HepG2 (cell line): ENCODE results near the gene CSH1. TPM values are rescaled to one million over a fixed set of nuclear protein-coding genes. Genes with fewer than 3 reads are reported as not detected.

Source experiments
- AGO2 ChIP-seq: fragments of 200-400 bp; formaldehyde crosslinking; optimal IDR thresholded peaks from 2 replicates; pipeline ENCODE3; 2017; ENCODE audit warnings: mild to moderate bottlenecking, low read depth, low read length, moderate library complexity
- ARNTL ChIP-seq: sonication (generic); formaldehyde crosslinking; IDR thresholded peaks from 2 replicates; pipeline ENCODE4 v1.4.0; 2020; ENCODE audit warnings: mild to moderate bottlenecking, missing genetic modification reagents
- DBP ChIP-seq: sonication (generic); formaldehyde crosslinking; IDR thresholded peaks from 2 replicates; pipeline ENCODE4 v1.4.0; 2020; ENCODE audit warnings: missing genetic modification reagents; ENCODE audit errors: not compliant biosample characterization
- FOXP4 ChIP-seq: sonication (generic); formaldehyde crosslinking; IDR thresholded peaks from 2 replicates; pipeline ENCODE4 v1.4.0; 2020; ENCODE audit warnings: missing genetic modification reagents
- GRHL1 ChIP-seq: sonication (generic); formaldehyde crosslinking; conservative IDR thresholded peaks from 2 replicates; pipeline ENCODE4 v1.8.0; 2022; ENCODE audit warnings: missing genetic modification reagents
- HNRNPLL ChIP-seq: fragments of 200-400 bp; formaldehyde crosslinking; IDR thresholded peaks from 2 replicates; pipeline ENCODE4 v1.6.1; 2017; ENCODE audit warnings: mild to moderate bottlenecking, low read depth, low read length; ENCODE audit not compliant: poor library complexity, severe bottlenecking
- PRDM4 ChIP-seq: sonication (generic); formaldehyde crosslinking; IDR thresholded peaks from 2 replicates; pipeline ENCODE4 v1.9.0; 2021; ENCODE audit warnings: missing genetic modification reagents, borderline replicate concordance
- ZBTB38 ChIP-seq: sonication (generic); formaldehyde crosslinking; IDR thresholded peaks from 2 replicates; pipeline ENCODE4 v1.5.1; 2020; ENCODE audit warnings: mild to moderate bottlenecking, missing genetic modification reagents
- ZBTB39 ChIP-seq: sonication (generic); formaldehyde crosslinking; IDR thresholded peaks from 2 replicates; pipeline ENCODE4 v1.5.0; 2020; ENCODE audit warnings: missing genetic modification reagents
- ZBTB42 ChIP-seq: sonication (generic); formaldehyde crosslinking; IDR thresholded peaks from 2 replicates; pipeline ENCODE4 v1.5.0; 2020; ENCODE audit warnings: mild to moderate bottlenecking, missing genetic modification reagents
- ZNF101 ChIP-seq: sonication (generic); formaldehyde crosslinking; IDR thresholded peaks from 2 replicates; pipeline ENCODE4 v1.4.0; 2020; ENCODE audit warnings: mild to moderate bottlenecking, low read depth, missing genetic modification reagents, borderline replicate concordance
- ZNF646 ChIP-seq: sonication (generic); formaldehyde crosslinking; IDR thresholded peaks from 2 replicates; pipeline ENCODE4 v1.9.0; 2021; ENCODE audit warnings: mild to moderate bottlenecking, missing genetic modification reagents
- ZNF883 ChIP-seq: sonication (generic); formaldehyde crosslinking; IDR thresholded peaks from 2 replicates; pipeline ENCODE4 v1.5.1; 2020; ENCODE audit warnings: mild to moderate bottlenecking, missing genetic modification reagents; ENCODE audit errors: not compliant biosample characterization
- polyA plus RNA-seq, 8 experiments: library from polyadenylated mRNA; depleted of rRNA in 3 of 8; stranded (reverse) in 7 of 8; unstranded in 1 of 8; fragments of >200 nt; fragmentation: Illumina TruSeq in 4 of 8; extraction: Trizol in 4 of 8; gene quantifications; 2 replicates each; pipeline versions ENCODE4 v1.2.1 to v1.2.3, GENCODE V29; 2011 to 2016; ENCODE audit warnings: low read depth in 4 of 8, missing spikeins in 1 of 8, mixed read lengths in 1 of 8; ENCODE audit not compliant: insufficient read depth in 1 of 8
- total RNA-seq, 5 experiments: library from RNA; depleted of rRNA; stranded (reverse); fragments of >200 nt; fragmentation: Illumina TruSeq; extraction: Trizol; gene quantifications; 2 replicates each; pipeline ENCODE4 v1.2.3, GENCODE V29; 2016; ENCODE audit warnings: low read depth in 1 of 5

Gene CSH1
- total and polyA plus RNA-seq, 2 of the 13 experiments (the other 11 are each of a cell fraction or from before 2014, with no cell fraction given) = not detected

- TF ChIP-seq ZNF101 (CRISPR knock-in tag) (no peak), ZNF883 (CRISPR knock-in tag) (no peak), ARNTL (no peak), FOXP4 (CRISPR knock-in tag) (no peak; the same call in 1 of the 2 replicates), DBP (CRISPR knock-in tag) (no peak), HNRNPLL (no peak), PRDM4 (CRISPR knock-in tag) (no peak), ZBTB38 (CRISPR knock-in tag) (no peak), ZBTB42 (CRISPR knock-in tag) (no peak), AGO2 (no peak), ZNF646 (CRISPR knock-in tag) (no peak), GRHL1 (CRISPR knock-in tag) (no peak), ZBTB39 (no peak)
These were observed 41.7 kb downstream of the CSH1 start (continued) for GRCh38 chr17:63854709-63855108.
